Measurements from ENCODE around the gene KRTAP10-5.
"Not testable (repeated sequence)": the region's sequence is repeated elsewhere in the genome, so short reads cannot be mapped to it uniquely, and the experiment has no call there.

The KRTAP10-5 gene

GRCh38 chr21:44564886-44565598 is 15.4 kb downstream of the KRTAP10-5 start:
- peaks cover 20% of the 10 kb centered on the region for H3K27me3 Mint-ChIP-seq
- H3K36me3 Mint-ChIP-seq (ENCODE audit: low read depth), result no peaks in the 10 kb centered on the region
- H3K4me3 Mint-ChIP-seq, result no peak overlapping the region
- H3K9me3 Mint-ChIP-seq, result peaks cover 19% of the 10 kb centered on the region
- intact Hi-C loops (cut with micrococcal nuclease), result no loop called here
- H3K27ac Mint-ChIP-seq, result peak overlapping the region; percentile 73
- peaks cover 8% of the 10 kb centered on the region for H3K4me1 Mint-ChIP-seq (ENCODE audit: low read depth)

- no peak overlapping the region for H3K27ac Mint-ChIP-seq
- H3K4me1 Mint-ChIP-seq (ENCODE audit: low read depth), result peaks cover 8% of the 10 kb centered on the region
- peaks cover 19% of the 10 kb centered on the region for H3K9me3 Mint-ChIP-seq
- no peak overlapping the region for H3K4me3 Mint-ChIP-seq
- intact Hi-C loops (cut with micrococcal nuclease), result no loop called here
- no peaks in the 10 kb centered on the region for H3K36me3 Mint-ChIP-seq (ENCODE audit: low read depth)
- peaks cover 21% of the 10 kb centered on the region for H3K27me3 Mint-ChIP-seq
Measured at GRCh38 chr21:44564099-44564498, 16.3 kb downstream of the KRTAP10-5 start.

GRCh38 chr21:44558695-44559094 is 21.7 kb downstream of the KRTAP10-5 start, which contains the start of gene KRTAP10-3:
Gene KRTAP10-3 (minus strand): TSS chr21:44558795. CDS start chr21:44558715, 80 bp downstream.
- Mint-ChIP-seq H3K27me3 (peaks cover 36% of the 10 kb centered on the region), H3K9me3 (peaks cover 19% of the 10 kb centered on the region), H3K36me3 (ENCODE audit: low read depth) (no peaks in the 10 kb centered on the region), H3K4me1 (ENCODE audit: low read depth) (no peaks in the 10 kb centered on the region), H3K27ac (no peak within 1 kb of the TSS), H3K4me3 (no peak within 1 kb of the TSS)
- intact Hi-C loops (cut with micrococcal nuclease), result no loop called here

GRCh38 chr21:44558329-44558675 is 22.1 kb downstream of the KRTAP10-5 start:
- H3K4me1 Mint-ChIP-seq (ENCODE audit: low read depth); H3K36me3 Mint-ChIP-seq (ENCODE audit: low read depth); H3K27ac Mint-ChIP-seq; intact Hi-C loops (cut with micrococcal nuclease); H3K4me3 Mint-ChIP-seq: not testable (repeated sequence)
- Mint-ChIP-seq H3K9me3 (peaks cover 19% of the 10 kb centered on the region), H3K27me3 (peaks cover 37% of the 10 kb centered on the region)

- Mint-ChIP-seq H3K27me3 (peaks cover 40% of the 10 kb centered on the region), H3K9me3 (peaks cover 18% of the 10 kb centered on the region), H3K4me3 (no peak overlapping the region), H3K36me3 (ENCODE audit: low read depth) (no peaks in the 10 kb centered on the region), H3K27ac (no peak overlapping the region), H3K4me1 (ENCODE audit: low read depth) (no peaks in the 10 kb centered on the region)
- intact Hi-C loops (cut with micrococcal nuclease), result no loop called here
Measured at GRCh38 chr21:44557491-44558328, 22.7 kb downstream of the KRTAP10-5 start.

- H3K27me3 Mint-ChIP-seq, result peaks cover 46% of the 10 kb centered on the region
- no peak overlapping the region for H3K4me3 Mint-ChIP-seq
- H3K4me1 Mint-ChIP-seq (ENCODE audit: low read depth), result no peaks in the 10 kb centered on the region
- intact Hi-C loops (cut with micrococcal nuclease), result no loop called here
- H3K36me3 Mint-ChIP-seq (ENCODE audit: low read depth), result no peaks in the 10 kb centered on the region
- H3K9me3 Mint-ChIP-seq, result peaks cover 10% of the 10 kb centered on the region
- H3K27ac Mint-ChIP-seq, result no peak overlapping the region
Measured at GRCh38 chr21:44556879-44557278, 23.5 kb downstream of the KRTAP10-5 start.

- Mint-ChIP-seq H3K27me3 (peaks cover 49% of the 10 kb centered on the region), H3K4me1 (ENCODE audit: low read depth) (no peaks in the 10 kb centered on the region), H3K36me3 (ENCODE audit: low read depth) (no peaks in the 10 kb centered on the region), H3K9me3 (peaks cover 1% of the 10 kb centered on the region), H3K4me3 (no peak overlapping the region), H3K27ac (no peak overlapping the region)
- intact Hi-C loops (cut with micrococcal nuclease), result no loop called here
Measured at GRCh38 chr21:44555200-44555875, 25.1 kb downstream of the KRTAP10-5 start.

GRCh38 chr21:44552681-44553080 is 27.7 kb downstream of the KRTAP10-5 start:
- intact Hi-C loops (cut with micrococcal nuclease), result no loop called here
- Mint-ChIP-seq H3K36me3 (ENCODE audit: low read depth) (no peaks in the 10 kb centered on the region), H3K4me3 (no peak overlapping the region), H3K27ac (no peak overlapping the region), H3K4me1 (ENCODE audit: low read depth) (no peaks in the 10 kb centered on the region), H3K27me3 (peaks cover 57% of the 10 kb centered on the region), H3K9me3 (peaks cover under 1% of the 10 kb centered on the region)

- no peak overlapping the region for H3K4me3 Mint-ChIP-seq
- H3K27me3 Mint-ChIP-seq, result peaks cover 58% of the 10 kb centered on the region
- peaks cover 6% of the 10 kb centered on the region for H3K9me3 Mint-ChIP-seq
- H3K36me3 Mint-ChIP-seq (ENCODE audit: low read depth), result no peaks in the 10 kb centered on the region
- no peak overlapping the region for H3K27ac Mint-ChIP-seq
- H3K4me1 Mint-ChIP-seq (ENCODE audit: low read depth), result no peaks in the 10 kb centered on the region
- intact Hi-C loops (cut with micrococcal nuclease), result no loop called here
Measured at GRCh38 chr21:44552136-44552535, 28.3 kb downstream of the KRTAP10-5 start.

- no peak within 1 kb of the TSS for H3K27ac Mint-ChIP-seq
- H3K4me3 Mint-ChIP-seq, result no peak within 1 kb of the TSS
- no peaks in the 10 kb centered on the region for H3K4me1 Mint-ChIP-seq (ENCODE audit: low read depth)
- intact Hi-C loops (cut with micrococcal nuclease), result no loop called here
- no peaks in the 10 kb centered on the region for H3K36me3 Mint-ChIP-seq (ENCODE audit: low read depth)
- peaks cover 65% of the 10 kb centered on the region for H3K27me3 Mint-ChIP-seq
- H3K9me3 Mint-ChIP-seq, result peaks cover 13% of the 10 kb centered on the region
Measured at GRCh38 chr21:44551340-44551961, 29.0 kb downstream of the KRTAP10-5 start, which contains the start of gene KRTAP10-2. Gene KRTAP10-2 (minus strand): TSS chr21:44551505. CDS start chr21:44551458, 47 bp downstream.

- Mint-ChIP-seq H3K27me3 (peaks cover 64% of the 10 kb centered on the region), H3K4me3 (no peak overlapping the region), H3K9me3 (peaks cover 15% of the 10 kb centered on the region), H3K27ac (no peak overlapping the region), H3K4me1 (ENCODE audit: low read depth) (no peaks in the 10 kb centered on the region), H3K36me3 (ENCODE audit: low read depth) (no peaks in the 10 kb centered on the region)
- intact Hi-C loops (cut with micrococcal nuclease), result no loop called here
Measured at GRCh38 chr21:44550807-44551206, 29.6 kb downstream of the KRTAP10-5 start.

- peaks cover 63% of the 10 kb centered on the region for H3K27me3 Mint-ChIP-seq
- H3K4me1 Mint-ChIP-seq (ENCODE audit: low read depth); H3K4me3 Mint-ChIP-seq; intact Hi-C loops (cut with micrococcal nuclease); H3K36me3 Mint-ChIP-seq (ENCODE audit: low read depth); H3K27ac Mint-ChIP-seq: not testable (repeated sequence)
- H3K9me3 Mint-ChIP-seq, result peaks cover 15% of the 10 kb centered on the region
Measured at GRCh38 chr21:44550285-44550684, 30.1 kb downstream of the KRTAP10-5 start.

GRCh38 chr21:44549525-44550211 is 30.7 kb downstream of the KRTAP10-5 start:
- H3K36me3 Mint-ChIP-seq (ENCODE audit: low read depth), result no peaks in the 10 kb centered on the region
- peaks cover 15% of the 10 kb centered on the region for H3K9me3 Mint-ChIP-seq
- H3K27me3 Mint-ChIP-seq, result peaks cover 63% of the 10 kb centered on the region
- H3K4me1 Mint-ChIP-seq (ENCODE audit: low read depth), result no peaks in the 10 kb centered on the region
- no peak overlapping the region for H3K27ac Mint-ChIP-seq
- intact Hi-C loops (cut with micrococcal nuclease), result no loop called here
- H3K4me3 Mint-ChIP-seq, result no peak overlapping the region

Data from dendritic cell treated with granulocyte-macrophage colony-stimulating factor and Interleukin-4, amounts not matched to agents 40 ng/mL and 50 ng/mL, for 4 days (primary cell).